ENCODE measurements around the gene CAPG.

DNA sequence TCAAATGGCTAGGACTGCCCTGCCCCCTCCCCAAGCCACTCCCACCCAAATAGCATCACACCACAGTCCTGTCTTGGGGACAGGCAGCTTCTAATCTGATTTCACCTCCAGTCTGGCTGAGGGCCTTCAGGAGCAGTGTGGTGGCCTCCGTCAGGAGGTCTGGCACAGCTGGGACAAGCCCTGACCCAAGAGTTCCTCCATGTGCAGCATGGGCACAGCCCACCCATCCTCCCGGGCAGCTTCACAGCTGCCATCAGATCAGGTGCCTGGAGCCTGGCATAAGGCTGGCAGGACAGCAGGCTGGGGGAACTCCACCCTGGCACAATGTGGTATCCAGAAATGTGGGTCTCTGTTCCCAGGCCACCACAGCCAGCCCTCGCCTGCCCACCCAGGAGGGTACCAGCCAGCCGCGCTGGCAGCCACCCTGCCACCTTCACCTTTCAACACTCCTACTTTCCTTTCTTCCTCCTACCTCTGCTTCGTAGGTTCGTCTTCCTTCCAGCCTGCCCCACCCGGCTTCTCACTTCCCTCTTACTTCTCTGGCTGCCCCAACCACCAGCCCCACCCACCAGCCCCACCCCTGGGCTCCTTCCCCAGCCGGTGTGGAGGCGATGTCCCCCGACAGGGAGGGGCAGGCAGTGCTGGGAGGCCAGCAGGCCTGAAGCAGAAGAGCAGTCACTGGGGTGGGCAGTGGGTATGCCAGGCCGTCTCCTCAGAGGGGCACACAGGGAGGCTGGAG is at the start of gene CAPG:
- TF ChIP-seq CTCF (conservative IDR thresholded peaks at IDR 0.05; ENCODE audit: low read length) (no peak), EZH2phosphoT487 (IDR thresholded peaks at IDR 0.05; ENCODE audit: borderline replicate concordance) (no peak)

All from Loucy (cell line).